ENCODE measurements around the gene JMJD6.
A peak's percentile ranks its signal among the peaks of the same experiment; 100 is the strongest.

The JMJD6 gene

GRCh38 chr17:76716839-76717215 lies 9.6 kb downstream of the JMJD6 start:
- TF ChIP-seq SIN3A (IDR thresholded peaks at IDR 0.05; ENCODE audit: borderline replicate concordance, insufficient read depth, low read length), result no peak
- TF ChIP-seq TAF1 (IDR thresholded peaks at IDR 0.05; ENCODE audit: borderline replicate concordance, insufficient read depth, low read length), result no peak
- TF ChIP-seq REST (IDR thresholded peaks at IDR 0.05; ENCODE audit: insufficient read depth in 1 of 2, low read depth in 2 of 2, low read length in 2 of 2), result no peak
- no peak for TF ChIP-seq FOXP2 (optimal IDR thresholded peaks at IDR 0.05; ENCODE audit: borderline replicate concordance, extremely low read depth, extremely low read length, insufficient read depth)
- no peak for TF ChIP-seq POLR2AphosphoS5 (IDR thresholded peaks at IDR 0.05; ENCODE audit: low read depth, low read length)

GRCh38 chr17:76716146-76716838 lies 10.1 kb downstream of the JMJD6 start:
- TF ChIP-seq POLR2AphosphoS5 (IDR thresholded peaks at IDR 0.05; ENCODE audit: low read depth, low read length) (peak; percentile 54), FOXP2 (optimal IDR thresholded peaks at IDR 0.05; ENCODE audit: borderline replicate concordance, extremely low read depth, extremely low read length, insufficient read depth) (peak; percentile 80), SIN3A (IDR thresholded peaks at IDR 0.05; ENCODE audit: borderline replicate concordance, insufficient read depth, low read length) (peak; percentile 64; the same call in 1 of the 2 replicates), TAF1 (IDR thresholded peaks at IDR 0.05; ENCODE audit: borderline replicate concordance, insufficient read depth, low read length) (no peak), REST (IDR thresholded peaks at IDR 0.05; ENCODE audit: insufficient read depth in 1 of 2, low read depth in 2 of 2, low read length in 2 of 2) (no peak)

- TF ChIP-seq REST (IDR thresholded peaks at IDR 0.05; ENCODE audit: insufficient read depth in 1 of 2, low read depth in 2 of 2, low read length in 2 of 2) (no peak), SIN3A (IDR thresholded peaks at IDR 0.05; ENCODE audit: borderline replicate concordance, insufficient read depth, low read length) (no peak), FOXP2 (optimal IDR thresholded peaks at IDR 0.05; ENCODE audit: borderline replicate concordance, extremely low read depth, extremely low read length, insufficient read depth) (no peak), TAF1 (IDR thresholded peaks at IDR 0.05; ENCODE audit: borderline replicate concordance, insufficient read depth, low read length) (no peak), POLR2AphosphoS5 (IDR thresholded peaks at IDR 0.05; ENCODE audit: low read depth, low read length) (no peak)
Measured at GRCh38 chr17:76715496-76715830, 10.9 kb downstream of the JMJD6 start.

GRCh38 chr17:76714822-76715495 lies 11.4 kb downstream of the JMJD6 start:
- no peak for TF ChIP-seq SIN3A (IDR thresholded peaks at IDR 0.05; ENCODE audit: borderline replicate concordance, insufficient read depth, low read length)
- TF ChIP-seq POLR2AphosphoS5 (IDR thresholded peaks at IDR 0.05; ENCODE audit: low read depth, low read length), result no peak; the same call in 1 of the 2 replicates
- TF ChIP-seq TAF1 (IDR thresholded peaks at IDR 0.05; ENCODE audit: borderline replicate concordance, insufficient read depth, low read length), result no peak
- TF ChIP-seq FOXP2 (optimal IDR thresholded peaks at IDR 0.05; ENCODE audit: borderline replicate concordance, extremely low read depth, extremely low read length, insufficient read depth), result no peak
- TF ChIP-seq REST (IDR thresholded peaks at IDR 0.05; ENCODE audit: insufficient read depth in 1 of 2, low read depth in 2 of 2, low read length in 2 of 2), result no peak
